Stimulated activated naive CD8-positive, alpha-beta T cell treated with anti-CD3 and anti-CD28 coated beads, Interleukin-15, Interleukin-2, amounts not matched to agents 100 U/mL and 50 U/mL, for 24 hours (primary cell): Measurements from ENCODE around the gene SAP30L.

ENCODE experiments used
- ATAC-seq: fragments of 150-1000 bp; cut with Tn5 transposase; one replicate; pipeline ENCODE4 v1.10.0; 2021
- DNase-seq: peaks from one replicate; pipeline ENCODE4 v3.0.0; 2021

Gene SAP30L

DNA sequence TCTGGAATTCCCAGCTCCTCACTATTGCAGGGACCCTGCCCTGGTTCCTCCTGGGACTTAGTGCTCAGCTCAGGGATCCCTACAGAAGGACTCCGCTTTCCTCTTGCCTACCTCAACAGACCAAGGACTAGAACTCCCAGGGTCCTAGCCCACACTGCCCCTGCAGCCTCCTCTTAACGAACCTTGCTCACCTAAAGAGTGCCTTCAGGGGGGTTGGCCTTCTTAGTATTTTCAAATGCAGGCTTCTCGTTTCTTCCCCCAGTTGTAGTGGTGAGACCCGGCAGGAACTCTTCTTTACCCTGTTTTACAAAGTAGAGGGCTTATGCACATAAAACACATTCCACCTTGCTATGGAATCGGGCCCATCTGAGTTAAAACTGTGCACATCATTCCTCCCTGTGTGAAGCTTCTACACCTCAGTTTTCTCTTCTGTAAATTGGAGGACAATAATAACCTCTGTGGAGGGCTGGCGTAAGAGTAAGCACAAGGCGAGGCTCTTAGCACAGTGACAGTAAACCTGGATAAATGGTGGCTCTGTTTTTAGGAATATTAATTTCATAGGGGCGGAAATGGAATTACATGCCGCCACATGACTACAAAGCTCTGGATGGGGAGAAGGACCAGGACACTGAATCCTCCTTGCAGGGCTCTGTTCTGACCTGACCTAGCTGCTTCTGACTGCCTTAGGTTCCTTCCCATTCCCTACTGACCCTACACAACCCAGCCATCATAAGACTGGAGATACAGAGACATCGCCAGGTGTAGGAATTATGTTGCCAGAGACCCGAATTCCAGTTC lies 36.0 kb downstream of the SAP30L start:
- no peak for ATAC-seq
- DNase-seq = no peak

DNA sequence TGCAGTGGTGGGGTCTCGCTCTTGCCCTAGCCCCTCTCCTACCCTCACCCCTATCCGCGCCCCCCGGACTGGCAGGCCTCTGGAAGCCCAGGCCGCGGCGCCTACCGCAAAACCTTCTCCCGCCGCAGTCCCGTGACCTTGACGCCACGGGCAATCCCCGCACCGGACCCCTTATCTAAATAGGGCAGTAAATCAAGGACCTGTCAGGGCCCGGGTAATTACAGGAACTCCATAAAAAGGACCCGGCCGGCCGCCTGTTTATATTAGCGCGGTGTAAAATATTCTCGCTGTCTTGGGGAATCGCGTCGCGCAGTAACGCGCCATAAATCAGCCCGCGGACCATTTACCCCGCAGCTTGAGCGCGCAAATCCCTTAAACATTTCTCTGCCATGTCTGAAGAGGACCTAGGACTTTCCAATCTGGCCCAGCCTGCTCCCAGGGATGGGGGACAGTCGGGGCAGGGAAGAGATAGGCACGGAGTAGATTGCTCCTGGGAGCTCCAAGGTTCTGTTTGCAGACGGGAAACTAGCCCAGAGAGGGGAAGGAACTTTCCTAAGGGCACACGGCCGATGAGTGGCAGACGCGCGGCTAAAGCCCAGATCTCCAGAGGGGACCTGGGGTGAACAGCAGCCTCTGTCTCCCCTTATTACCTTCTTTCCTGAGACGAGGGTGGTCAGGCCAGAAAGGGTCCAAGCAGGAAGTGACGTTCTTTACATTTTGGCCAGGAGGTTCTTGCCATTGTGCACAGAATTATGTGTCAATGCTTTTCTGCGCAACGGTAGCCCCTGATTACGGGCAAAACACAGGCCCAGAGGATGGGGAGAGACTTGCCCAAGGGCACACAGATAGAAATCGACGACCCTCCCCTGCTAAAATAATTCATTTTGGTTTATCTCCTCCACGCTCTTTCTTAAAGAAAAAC lies 37.0 kb downstream of the SAP30L start:
- DNase-seq (no peak), ATAC-seq (no peak)

GRCh38 chr5:154483654-154484392 lies 38.0 kb downstream of the SAP30L start:
- no peak for ATAC-seq

DNA sequence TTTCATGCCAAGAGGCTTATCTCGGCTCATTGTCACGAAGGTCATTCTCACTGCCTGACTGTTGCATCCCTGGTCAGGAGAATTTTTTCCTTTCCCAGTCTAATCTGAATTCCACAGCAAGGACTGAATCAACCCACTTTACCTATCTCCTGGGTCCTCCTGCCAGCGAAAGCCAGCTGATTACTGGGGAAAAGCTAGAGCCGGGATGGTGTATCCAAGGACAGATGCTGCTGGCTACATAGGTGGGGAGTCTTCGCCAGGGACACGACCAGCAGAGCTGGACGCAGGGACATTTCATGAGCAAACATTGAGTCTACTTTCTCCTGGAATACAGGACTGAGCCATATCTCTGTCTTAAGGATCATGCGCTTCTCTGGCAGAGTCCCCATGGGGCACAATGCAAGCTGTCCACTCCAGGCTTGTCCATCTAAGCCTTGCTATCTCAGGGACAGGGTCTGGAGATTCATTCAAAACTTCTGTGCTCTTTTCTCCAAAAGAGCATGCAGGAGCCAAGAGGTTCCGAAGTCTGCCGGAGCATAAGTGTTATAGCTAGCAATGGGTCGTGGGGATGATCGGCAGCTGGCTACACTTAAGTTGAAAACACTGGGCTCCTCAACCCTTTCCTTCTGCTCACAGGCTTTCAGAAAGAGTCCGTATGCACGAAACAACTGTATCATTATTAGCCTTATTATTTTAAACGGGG lies 38.7 kb downstream of the SAP30L start:
- DNase-seq (no peak), ATAC-seq (no peak)

More at GRCh38 chr5:154483654-154484392, 38.0 kb downstream of the SAP30L start:
- DNase-seq = no peak

GRCh38 chr5:154485096-154485491 lies 39.3 kb downstream of the SAP30L start:
- ATAC-seq = no peak

GRCh38 chr5:154485850-154486426 lies 40.1 kb downstream of the SAP30L start:
- no peak for ATAC-seq
- DNase-seq = no peak

More at GRCh38 chr5:154485096-154485491, 39.3 kb downstream of the SAP30L start:
- DNase-seq = no peak

GRCh38 chr5:154486427-154486866 lies 40.6 kb downstream of the SAP30L start:
- ATAC-seq (no peak), DNase-seq (no peak)

GRCh38 chr5:154487541-154487940 lies 41.7 kb downstream of the SAP30L start:
- peak; percentile 56 for DNase-seq
- peak; percentile 99 for ATAC-seq

- no peak for DNase-seq
- no peak for ATAC-seq
Measured at GRCh38 chr5:154491941-154492340, 46.1 kb downstream of the SAP30L start.

DNA sequence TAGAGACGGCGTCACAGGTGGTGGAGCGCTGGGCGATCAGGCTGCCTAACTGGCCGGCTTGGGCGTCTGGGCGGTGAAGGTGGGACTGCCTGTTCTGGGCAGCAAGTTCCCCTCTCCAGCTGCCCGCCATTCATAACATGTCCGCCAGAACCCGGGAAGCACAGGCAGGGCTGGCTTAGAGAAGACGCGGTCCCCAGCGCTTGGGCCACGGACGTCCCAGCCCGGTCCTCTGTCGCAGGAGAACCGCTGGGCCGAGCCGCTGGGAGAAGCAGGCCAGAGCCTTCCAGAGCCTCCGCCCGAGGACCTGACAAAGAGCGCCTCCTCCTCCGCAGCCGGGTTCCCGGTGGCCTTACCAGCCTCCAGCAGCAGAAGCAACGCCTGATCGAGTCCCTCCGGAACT lies 47.5 kb downstream of the SAP30L start:
- no peak for DNase-seq
- no peak for ATAC-seq

- DNase-seq (no peak), ATAC-seq (no peak)
Measured at GRCh38 chr5:154494036-154494435, 48.2 kb downstream of the SAP30L start.

- DNase-seq (no peak), ATAC-seq (no peak)
Measured at GRCh38 chr5:154498591-154498990, 52.8 kb downstream of the SAP30L start.

GRCh38 chr5:154498994-154499393 lies 53.2 kb downstream of the SAP30L start:
- no peak for ATAC-seq
- no peak for DNase-seq

- ATAC-seq (no peak), DNase-seq (no peak)
Measured at GRCh38 chr5:154501566-154501965, 55.8 kb downstream of the SAP30L start.

DNA sequence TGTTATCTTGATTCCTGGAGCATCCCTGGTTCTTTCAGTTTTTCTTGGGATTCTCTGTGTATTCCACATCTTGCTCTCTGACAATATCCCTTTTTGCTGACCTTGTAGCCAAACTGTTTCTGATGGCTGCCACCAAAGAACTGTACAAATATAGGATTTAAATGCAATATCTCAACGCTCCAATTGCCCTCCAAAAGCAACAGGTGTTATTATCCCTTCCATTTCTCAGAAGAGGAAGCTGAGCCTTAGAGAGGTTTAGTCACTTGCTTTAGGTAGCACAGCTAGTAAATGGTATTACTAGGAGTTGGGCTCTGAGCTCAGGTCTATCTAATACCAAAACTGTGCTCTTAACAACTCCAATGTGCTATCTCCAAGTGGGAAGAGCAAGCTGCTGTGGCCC lies 56.4 kb downstream of the SAP30L start:
- ATAC-seq = no peak
- DNase-seq = no peak

DNA sequence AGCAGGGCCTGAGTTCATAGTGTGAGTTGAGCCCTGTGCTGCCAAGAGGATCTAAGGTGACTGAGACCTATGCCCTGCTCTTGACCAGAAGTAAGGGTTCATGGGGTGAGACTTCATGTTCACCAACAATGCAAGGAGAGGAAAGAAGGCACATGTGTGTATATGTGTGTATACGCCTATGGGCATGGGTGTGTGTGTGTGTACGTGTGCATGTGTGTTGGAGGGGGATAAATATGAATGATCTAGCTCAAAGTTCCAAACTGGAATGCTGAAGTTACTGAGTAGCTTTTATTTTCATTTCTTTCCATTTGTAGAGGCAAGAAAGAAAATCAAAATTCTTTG lies 57.9 kb downstream of the SAP30L start:
- no peak for DNase-seq
- ATAC-seq = no peak

DNA sequence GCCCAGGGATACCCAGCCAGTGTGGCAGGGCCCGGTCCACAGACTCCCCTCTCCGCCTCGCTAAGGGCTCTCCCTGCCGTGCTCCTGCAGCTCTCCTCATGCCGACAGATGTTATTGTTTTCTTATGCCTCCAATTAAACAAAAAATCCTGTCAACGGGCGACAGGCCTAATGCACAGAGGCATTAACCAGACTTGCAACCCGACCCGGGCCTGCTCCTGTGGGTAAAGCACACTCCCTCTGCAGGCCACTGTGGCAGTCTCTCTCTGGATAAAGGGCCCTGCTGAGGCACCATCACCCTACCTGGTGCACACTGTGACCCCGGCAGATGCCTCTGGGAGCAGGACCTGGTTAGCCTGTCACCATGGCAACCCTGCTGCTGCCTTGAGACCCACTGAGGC lies 59.8 kb downstream of the SAP30L start:
- DNase-seq (no peak), ATAC-seq (no peak)

DNA sequence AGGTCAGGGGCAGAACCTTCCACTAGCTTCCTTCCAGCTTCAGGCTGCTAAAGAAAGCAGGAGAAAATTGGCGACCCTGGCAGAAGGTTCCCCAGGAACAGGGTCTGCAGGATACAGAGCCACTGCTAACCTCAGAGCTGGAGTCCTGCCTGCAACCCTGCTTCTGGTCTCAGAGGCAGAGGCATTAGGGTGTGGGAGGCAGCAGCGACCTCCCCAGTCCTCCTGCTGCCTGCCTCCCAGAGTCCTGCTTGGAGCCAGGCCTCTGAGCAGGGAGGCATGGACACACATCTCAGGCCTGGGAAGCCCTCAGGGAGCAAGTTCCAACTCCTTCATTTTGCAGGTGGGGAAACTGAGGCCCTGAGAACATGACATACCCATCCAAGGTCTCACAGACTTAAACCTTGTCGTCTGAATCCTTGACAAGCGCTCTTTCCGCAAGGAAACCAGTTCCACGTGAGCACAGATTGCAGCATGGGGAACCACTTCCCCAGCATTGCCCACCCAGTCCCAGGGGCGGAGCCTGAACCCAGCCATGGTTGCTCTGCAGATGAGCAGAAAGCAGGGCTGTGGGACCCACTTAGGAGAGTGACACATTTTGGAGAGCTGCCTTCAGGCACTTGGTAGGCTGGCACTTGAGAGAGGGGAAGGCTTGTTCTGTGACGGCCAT lies 60.4 kb downstream of the SAP30L start:
- DNase-seq = no peak
- ATAC-seq = no peak

- DNase-seq (no peak), ATAC-seq (no peak)
Measured at GRCh38 chr5:154506716-154507080, 60.9 kb downstream of the SAP30L start.

DNA sequence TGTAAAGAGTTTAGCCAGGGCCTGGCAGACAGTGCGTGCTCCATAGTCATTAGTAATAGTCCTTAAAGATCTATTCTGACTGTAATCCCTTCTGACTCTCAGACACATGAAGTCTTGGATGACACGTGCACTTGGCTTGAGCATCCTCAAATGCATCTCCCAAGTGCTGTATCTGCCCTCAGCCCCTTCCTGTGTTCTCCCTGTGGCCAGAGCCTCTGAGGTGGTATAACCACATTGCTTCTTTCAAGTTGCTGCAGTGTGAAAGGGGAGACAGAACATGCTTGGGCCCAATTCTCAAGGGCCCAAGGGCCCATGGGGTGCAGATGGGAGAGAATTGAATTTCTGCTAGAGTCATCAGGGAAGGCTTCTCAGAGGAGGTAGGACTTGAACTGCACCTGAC lies 62.3 kb downstream of the SAP30L start:
- DNase-seq (no peak), ATAC-seq (no peak)
